H54 (cell line): ENCODE results near the gene ATP5F1E.

Source experiments
- DNase-seq: peaks from one replicate; pipeline ENCODE4 v3.0.0; 2011; ENCODE audit warnings: low spot score, mixed read lengths; ENCODE audit not compliant: insufficient read length
- FAIRE-seq: peaks from 3 replicates; lab custom pipeline; 2011; peaks lifted over from hg19 to GRCh38; lab: Jason Lieb, UNC
- POLR2A ChIP-seq: IDR thresholded peaks from 2 replicates; pipeline ENCODE4 v1.6.1; 2011; ENCODE audit warnings: low read depth, mild to moderate bottlenecking, low read length

Gene ATP5F1E

GRCh38 chr20:59033616-59034165, 1.6 kb upstream of the ATP5F1E start:
- FAIRE-seq: no peak
- DNase-seq: no peak
- no peak for TF ChIP-seq POLR2A

GRCh38 chr20:59033093-59033492, 958 bp upstream of the ATP5F1E start:
- no peak for TF ChIP-seq POLR2A
- FAIRE-seq (no peak), DNase-seq (no peak)

GRCh38 chr20:59032713-59033059, 551 bp upstream of the ATP5F1E start:
- no peak for TF ChIP-seq POLR2A
- FAIRE-seq (no peak), DNase-seq (peak; percentile 37)

GRCh38 chr20:59031564-59032022, 542 bp downstream of the ATP5F1E start:
- DNase-seq (no peak), FAIRE-seq (no peak)
- no peak for TF ChIP-seq POLR2A

- DNase-seq (no peak), FAIRE-seq (no peak)
- no peak for TF ChIP-seq POLR2A
Measured at GRCh38 chr20:59030911-59031563, 1.1 kb downstream of the ATP5F1E start.

GRCh38 chr20:59028812-59029211, 3.3 kb downstream of the ATP5F1E start:
- DNase-seq (no peak), FAIRE-seq (no peak)
- no peak for TF ChIP-seq POLR2A

- no peak for DNase-seq
- no peak for FAIRE-seq
Measured at GRCh38 chr20:59027741-59028320, 4.3 kb downstream of the ATP5F1E start.

GRCh38 chr20:59026904-59027740, 5.0 kb downstream of the ATP5F1E start:
- DNase-seq (no peak), FAIRE-seq (no peak)
- no peak for TF ChIP-seq POLR2A

More at GRCh38 chr20:59027741-59028320, 4.3 kb downstream of the ATP5F1E start:
- TF ChIP-seq POLR2A: no peak

GRCh38 chr20:59025511-59025910, 6.6 kb downstream of the ATP5F1E start:
- DNase-seq (no peak), FAIRE-seq (no peak)
- TF ChIP-seq POLR2A: no peak

GRCh38 chr20:59025086-59025485, 7.0 kb downstream of the ATP5F1E start:
- DNase-seq (no peak), FAIRE-seq (no peak)
- no peak for TF ChIP-seq POLR2A

- FAIRE-seq (no peak), DNase-seq (no peak)
- no peak for TF ChIP-seq POLR2A
Measured at GRCh38 chr20:59024111-59024530, 8.0 kb downstream of the ATP5F1E start.

GRCh38 chr20:59023616-59024015, 8.5 kb downstream of the ATP5F1E start:
- no peak for TF ChIP-seq POLR2A
- DNase-seq (no peak), FAIRE-seq (no peak)

GRCh38 chr20:59022754-59023153, 9.4 kb downstream of the ATP5F1E start:
- FAIRE-seq: no peak
- no peak for DNase-seq
- no peak for TF ChIP-seq POLR2A
